ENCODE results near the gene KPRP. TPM values are rescaled to one million over a fixed set of nuclear protein-coding genes. Genes with fewer than 3 reads are reported as not detected.

The KPRP gene
- total RNA-seq, 1 experiment from 2014 or later, result not detected

DNA sequence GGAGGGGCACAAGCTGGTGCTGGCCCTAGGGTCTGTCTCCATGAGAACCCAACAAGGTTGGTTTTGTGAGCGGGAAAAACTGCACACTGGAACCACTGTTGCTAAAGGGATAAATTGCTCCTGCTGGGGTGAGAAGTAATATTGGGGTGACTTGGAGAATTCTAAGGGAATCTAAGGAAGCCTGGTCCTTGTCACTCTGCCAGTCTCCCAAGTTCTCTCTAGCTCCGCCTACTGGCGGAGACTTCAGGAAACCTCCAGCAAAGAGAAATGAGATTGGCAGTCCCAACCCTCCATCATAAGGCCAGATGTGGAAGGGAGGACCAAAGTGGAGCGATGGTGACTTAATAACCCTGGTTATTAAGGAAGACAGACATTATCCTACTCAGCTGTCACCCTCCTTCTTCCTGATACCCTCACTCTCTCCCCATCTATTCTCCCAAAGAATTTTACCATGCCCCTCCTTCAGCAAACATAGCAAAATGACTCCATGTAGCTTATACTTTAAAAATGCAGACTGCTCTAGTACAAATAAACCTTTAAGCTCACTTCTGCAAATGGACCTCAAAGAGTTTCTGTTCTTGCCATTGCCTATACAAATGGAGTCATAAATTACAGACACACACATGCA, 19.8 kb downstream of the KPRP start:
- WGBS (ENCODE audit: extremely low coverage, insufficient read length, low lambda C conversion rate), result no CpG with 5 or more reads among the region's 4 CpGs
- H3K14ac ChIP-seq (ENCODE audit: insufficient read depth, low read length), result no peak overlapping the region
- peaks cover 83 to 91% of the 10 kb centered on the region in 2 experiments for H3K9me3 Mint-ChIP-seq

More for the DNA sequence above, 19.8 kb downstream of the KPRP start:
- no peak overlapping the region for H3K9ac ChIP-seq (ENCODE audit: extremely low read depth, insufficient read length, low read length)
- H3K56ac ChIP-seq (ENCODE audit: insufficient read length, low read depth, low read length), result no peak overlapping the region
- H2BK5ac ChIP-seq (ENCODE audit: insufficient read length, low read length), result no peak overlapping the region
- H4K91ac ChIP-seq (ENCODE audit: insufficient read length, low read depth, low read length), result no peak overlapping the region
- H3K27ac ChIP-seq (ENCODE audit: insufficient read length, low read depth, low read length), result no peak overlapping the region
- TF ChIP-seq, protein P1, sequence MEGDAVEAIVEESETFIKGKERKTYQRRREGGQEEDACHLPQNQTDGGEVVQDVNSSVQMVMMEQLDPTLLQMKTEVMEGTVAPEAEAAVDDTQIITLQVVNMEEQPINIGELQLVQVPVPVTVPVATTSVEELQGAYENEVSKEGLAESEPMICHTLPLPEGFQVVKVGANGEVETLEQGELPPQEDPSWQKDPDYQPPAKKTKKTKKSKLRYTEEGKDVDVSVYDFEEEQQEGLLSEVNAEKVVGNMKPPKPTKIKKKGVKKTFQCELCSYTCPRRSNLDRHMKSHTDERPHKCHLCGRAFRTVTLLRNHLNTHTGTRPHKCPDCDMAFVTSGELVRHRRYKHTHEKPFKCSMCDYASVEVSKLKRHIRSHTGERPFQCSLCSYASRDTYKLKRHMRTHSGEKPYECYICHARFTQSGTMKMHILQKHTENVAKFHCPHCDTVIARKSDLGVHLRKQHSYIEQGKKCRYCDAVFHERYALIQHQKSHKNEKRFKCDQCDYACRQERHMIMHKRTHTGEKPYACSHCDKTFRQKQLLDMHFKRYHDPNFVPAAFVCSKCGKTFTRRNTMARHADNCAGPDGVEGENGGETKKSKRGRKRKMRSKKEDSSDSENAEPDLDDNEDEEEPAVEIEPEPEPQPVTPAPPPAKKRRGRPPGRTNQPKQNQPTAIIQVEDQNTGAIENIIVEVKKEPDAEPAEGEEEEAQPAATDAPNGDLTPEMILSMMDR (conservative IDR thresholded peaks at IDR 0.05), result no peak
- H3K4me1 ChIP-seq (ENCODE audit: insufficient read depth, low read length), result no peaks in the 10 kb centered on the region
- Mint-ChIP-seq H3K4me1 (no peaks in the 10 kb centered on the region), H3K27ac (no peak overlapping the region), H3K36me3 (ENCODE audit: insufficient read depth in 1 of 3, low read depth in 3 of 3) (peaks cover 5 to 26% (median 17%) of the 10 kb centered on the region in 3 experiments), H3K4me3 (no peak overlapping the region), H3K27me3 (ENCODE audit: low read depth) (no peaks in the 10 kb centered on the region; the same call in 1 of the 2 replicates)
- no peak overlapping the region for H2BK120ac ChIP-seq (ENCODE audit: low read depth, low read length, poor library complexity, severe bottlenecking)
- DNase-seq, result no peak
- H2AFZ ChIP-seq (ENCODE audit: low read length), result no peak overlapping the region
- H2AK5ac ChIP-seq (ENCODE audit: insufficient read length, low read length), result no peak overlapping the region
- H3K4ac ChIP-seq (ENCODE audit: low read depth, low read length), result no peak overlapping the region
- H4K20me1 ChIP-seq (ENCODE audit: control insufficient read depth, insufficient read depth, insufficient read length), result no peaks in the 10 kb centered on the region
- no peaks in the 10 kb centered on the region for H3K79me1 ChIP-seq (ENCODE audit: insufficient read depth, low read depth, low read length, poor library complexity, severe bottlenecking)
- no peak overlapping the region for H4K5ac ChIP-seq (ENCODE audit: insufficient read length, low read depth, low read length)
- no peaks in the 10 kb centered on the region for H3K27me3 ChIP-seq (ENCODE audit: insufficient read depth, low read length)
- no peaks in the 10 kb centered on the region for H3K79me2 ChIP-seq (ENCODE audit: insufficient read depth, low read length)
- H3K23ac ChIP-seq (ENCODE audit: insufficient read length, low read depth, low read length), result no peak overlapping the region
- no peak overlapping the region for H2BK20ac ChIP-seq (ENCODE audit: low read depth, low read length, poor library complexity, severe bottlenecking)
- no peaks in the 10 kb centered on the region for H3K23me2 ChIP-seq (ENCODE audit: insufficient read length, low read depth, low read length, poor library complexity, severe bottlenecking)
- peaks cover 61% of the 10 kb centered on the region for H3K9me3 ChIP-seq (ENCODE audit: control insufficient read depth, low read depth, low read length)
- no peak overlapping the region for H4K8ac ChIP-seq (replicated peaks; ENCODE audit: insufficient read length, low read depth, low read length)
- no peak overlapping the region for H2BK15ac ChIP-seq (ENCODE audit: low read depth, low read length)
- H3K18ac ChIP-seq (ENCODE audit: insufficient read length, low read depth, low read length), result no peak overlapping the region
- no peak overlapping the region for H2BK12ac ChIP-seq (ENCODE audit: insufficient read length, low read depth, low read length)
- no peak overlapping the region for H3T11ph ChIP-seq (ENCODE audit: low read length)
- no peak overlapping the region for H3K4me2 ChIP-seq (ENCODE audit: insufficient read depth, insufficient read length, low read length)
